Parathyroid adenoma (tissue), 2 donors: ENCODE data around the gene TCF3.

ENCODE experiments used
- H2AFZ ChIP-seq: fragments of 300-600 bp; sonication (generic); one replicate; pipeline ENCODE4 v1.7.0; 2017; ENCODE audit warnings: antibody characterized with exemption, mild to moderate bottlenecking
- H3K27ac ChIP-seq: fragments of 300-600 bp; sonication (generic); one replicate; pipeline ENCODE4 v1.7.0; 2017
- H3K27me3 ChIP-seq: fragments of 300-600 bp; sonication (generic); one replicate; pipeline ENCODE4 v1.7.0; 2017; ENCODE audit warnings: low read length; ENCODE audit not compliant: control insufficient read depth, insufficient read depth
- H3K36me3 ChIP-seq: fragments of 300-600 bp; sonication (generic); one replicate; pipeline ENCODE4 v1.7.0; 2017; ENCODE audit warnings: low read length; ENCODE audit not compliant: control insufficient read depth, insufficient read depth
- H3K4me1 ChIP-seq: fragments of 300-600 bp; sonication (generic); one replicate; pipeline ENCODE4 v1.7.0; 2017; ENCODE audit warnings: control low read depth
- H3K4me2 ChIP-seq: fragments of 300-600 bp; sonication (generic); one replicate; pipeline ENCODE4 v1.7.0; 2017; ENCODE audit warnings: low read length
- H3K4me3 ChIP-seq: fragments of 300-600 bp; sonication (generic); one replicate; pipeline ENCODE4 v1.7.0; 2017; ENCODE audit warnings: low read depth, low read length
- H3K79me2 ChIP-seq: fragments of 300-600 bp; sonication (generic); one replicate; pipeline ENCODE4 v1.7.0; 2017; ENCODE audit warnings: control low read depth
- H3K9ac ChIP-seq: fragments of 300-600 bp; sonication (generic); one replicate; pipeline ENCODE4 v1.7.0; 2017; ENCODE audit warnings: mild to moderate bottlenecking
- H3K9me3 ChIP-seq: fragments of 300-600 bp; sonication (generic); one replicate; pipeline ENCODE4 v1.7.0; 2017; ENCODE audit warnings: low read length; ENCODE audit not compliant: control insufficient read depth
- CTCF ChIP-seq: fragments of 300-600 bp; sonication (generic); IDR thresholded peaks from one replicate; pipeline ENCODE4 v1.7.0; 2017; ENCODE audit warnings: antibody characterized with exemption, mild to moderate bottlenecking
- donor health status: primary hyperparathyroidism.

Gene TCF3

GRCh38 chr19:1648459-1648849, 4.0 kb downstream of the TCF3 start:
- no peak overlapping the region for H3K4me3 ChIP-seq
- no peak overlapping the region for H3K4me2 ChIP-seq
- H3K27ac ChIP-seq: no peak overlapping the region
- no peak overlapping the region for H2AFZ ChIP-seq
- no peak for TF ChIP-seq CTCF
- H3K9me3 ChIP-seq: no peaks in the 10 kb centered on the region
- H3K4me1 ChIP-seq: peaks cover 3% of the 10 kb centered on the region
- H3K27me3 ChIP-seq: no peaks in the 10 kb centered on the region
- H3K36me3 ChIP-seq: no peaks in the 10 kb centered on the region
- H3K9ac ChIP-seq: no peak overlapping the region
- H3K79me2 ChIP-seq: no peaks in the 10 kb centered on the region

- no peak overlapping the region for H3K4me2 ChIP-seq
- TF ChIP-seq CTCF: no peak
- no peak overlapping the region for H3K4me3 ChIP-seq
- no peaks in the 10 kb centered on the region for H3K9me3 ChIP-seq
- no peaks in the 10 kb centered on the region for H3K79me2 ChIP-seq
- H3K36me3 ChIP-seq: no peaks in the 10 kb centered on the region
- no peak overlapping the region for H3K9ac ChIP-seq
- no peak overlapping the region for H2AFZ ChIP-seq
- H3K27me3 ChIP-seq: no peaks in the 10 kb centered on the region
- no peak overlapping the region for H3K27ac ChIP-seq
- H3K4me1 ChIP-seq: peaks cover 3% of the 10 kb centered on the region
These were observed 4.6 kb downstream of the TCF3 start for GRCh38 chr19:1647501-1648458.

- Histone ChIP-seq H3K9me3 (no peaks in the 10 kb centered on the region), H2AFZ (no peak overlapping the region), H3K9ac (no peak overlapping the region), H3K79me2 (no peaks in the 10 kb centered on the region), H3K4me3 (no peak overlapping the region), H3K27me3 (no peaks in the 10 kb centered on the region), H3K27ac (no peak overlapping the region), H3K4me2 (no peak overlapping the region), H3K36me3 (no peaks in the 10 kb centered on the region), H3K4me1 (peaks cover 3% of the 10 kb centered on the region)
- TF ChIP-seq CTCF: no peak
These were observed 5.6 kb downstream of the TCF3 start for GRCh38 chr19:1646659-1647453.

- H3K4me2 ChIP-seq: no peak overlapping the region
- no peaks in the 10 kb centered on the region for H3K36me3 ChIP-seq
- H3K9me3 ChIP-seq: no peaks in the 10 kb centered on the region
- no peak overlapping the region for H2AFZ ChIP-seq
- no peaks in the 10 kb centered on the region for H3K27me3 ChIP-seq
- TF ChIP-seq CTCF: no peak
- no peaks in the 10 kb centered on the region for H3K79me2 ChIP-seq
- no peak overlapping the region for H3K9ac ChIP-seq
- peaks cover 3% of the 10 kb centered on the region for H3K4me1 ChIP-seq
- H3K27ac ChIP-seq: no peak overlapping the region
- H3K4me3 ChIP-seq: no peak overlapping the region
These were observed 6.3 kb downstream of the TCF3 start for GRCh38 chr19:1646149-1646548.
